ENCODE measurements around the gene TTPAL. TPM values are rescaled to one million over a fixed set of nuclear protein-coding genes. Genes with fewer than 3 reads are reported as not detected.

The TTPAL gene
- total and polyA plus RNA-seq, 2 of the 4 experiments (the other 2 are of a cell fraction): 8.2 to 18.1 TPM

- H2AFZ ChIP-seq (replicated peaks; ENCODE audit: low read length, poor library complexity): no peak overlapping the region
- 0 out of 2 replicates have a peak, but pooled peaks cover 3% of the 10 kb centered on the region for H3K9me1 ChIP-seq (ENCODE audit: insufficient read depth, low read length)
- H3K36me3 ChIP-seq (ENCODE audit: control insufficient read depth, insufficient read depth, low read length): peaks cover 40% of the 10 kb centered on the region
- no peak overlapping the region for H3K9ac ChIP-seq (ENCODE audit: low read depth, low read length)
- TF ChIP-seq ELK1 (IDR thresholded peaks at IDR 0.05; ENCODE audit: borderline replicate concordance, low read depth, low read length) (no peak), RCOR1 (IDR thresholded peaks at IDR 0.05; ENCODE audit: insufficient replicate concordance, low read length) (no peak), NFE2L2 (IDR thresholded peaks at IDR 0.05; ENCODE audit: low read depth, low read length) (no peak), MAZ (IDR thresholded peaks at IDR 0.05; ENCODE audit: borderline replicate concordance, low read depth, low read length) (no peak), MAFK (IDR thresholded peaks at IDR 0.05; ENCODE audit: low read depth, low read length) (no peak), POLR2A (IDR thresholded peaks at IDR 0.05; ENCODE audit: low read depth, low read length) (no peak), RFX5 (IDR thresholded peaks at IDR 0.05; ENCODE audit: low read depth, low read length) (no peak), MXI1 (IDR thresholded peaks at IDR 0.05; ENCODE audit: borderline replicate concordance, low read depth, low read length) (no peak), FOS (IDR thresholded peaks at IDR 0.05; ENCODE audit: low read depth, low read length) (no peak), SMC3 (IDR thresholded peaks at IDR 0.05; ENCODE audit: low read depth, low read length) (no peak), CHD1 (IDR thresholded peaks at IDR 0.05; ENCODE audit: low read depth, low read length) (no peak), RAD21 (IDR thresholded peaks at IDR 0.05; ENCODE audit: low read length) (no peak), CEBPB (IDR thresholded peaks at IDR 0.05; ENCODE audit: low read depth, low read length) (no peak), USF2 (IDR thresholded peaks at IDR 0.05; ENCODE audit: low read depth, low read length) (no peak), BHLHE40 (IDR thresholded peaks at IDR 0.05; ENCODE audit: low read depth, low read length) (no peak), CTCF (conservative IDR thresholded peaks at IDR 0.05; ENCODE audit: low read depth, low read length) (no peak)
- WGBS, 2 experiments (ENCODE audit: extremely low coverage in 2 of 2, insufficient read length in 1 of 2): no CpG with 5 or more reads among the region's 2 CpGs
- H2BK5ac ChIP-seq (ENCODE audit: low read depth, low read length, poor library complexity, severe bottlenecking): no peak overlapping the region
- H2BK120ac ChIP-seq (ENCODE audit: low read depth, low read length): no peak overlapping the region
- no peak overlapping the region for H2AK5ac ChIP-seq (ENCODE audit: low read depth, low read length)
- H4K20me1 ChIP-seq (ENCODE audit: insufficient read depth, low read length): no peaks in the 10 kb centered on the region
- no peak overlapping the region for H3K23ac ChIP-seq (ENCODE audit: low read depth, low read length)
- in situ Hi-C loops (cut with MboI; ENCODE audit: low sequenced_read_pairs) (loop anchor here (25.0 kb wide), 1 partner anchor 1301 kb away; the partner anchor contains the start of genes DNTTIP1 and WFDC3), dilution Hi-C loops (cut with HindIII; ENCODE audit: low sequenced_read_pairs, unreplicated experiment) (no loop called here), intact Hi-C loops (cut with micrococcal nuclease) (no loop called here)
- H4K8ac ChIP-seq (ENCODE audit: low read depth in 2 of 2, low read length in 2 of 2): no peak overlapping the region
- H4K5ac ChIP-seq (ENCODE audit: low read depth, low read length): no peak overlapping the region
- H2BK20ac ChIP-seq (ENCODE audit: low read depth, low read length): no peak overlapping the region
- H3K14ac ChIP-seq (replicated peaks; ENCODE audit: low read depth, low read length): no peak overlapping the region
- ChIA-PET POLR2A (ENCODE audit: unreplicated experiment) (no interaction called here), CTCF (no interaction called here)
- H3K56ac ChIP-seq (ENCODE audit: extremely low read depth, insufficient read depth, low read length): no peak overlapping the region
- H2BK15ac ChIP-seq (ENCODE audit: low read depth, low read length): no peak overlapping the region
- peaks cover 7 to 30% of the 10 kb centered on the region in 2 experiments; a peak in 2 of 4 replicates for H3K79me1 ChIP-seq (ENCODE audit: low read depth in 1 of 2, low read length in 2 of 2)
- H4K91ac ChIP-seq (ENCODE audit: insufficient read depth, low read depth, low read length): no peak overlapping the region
- no peak overlapping the region for H2AK9ac ChIP-seq (replicated peaks; ENCODE audit: low read depth, low read length, poor library complexity)
- H3K4me2 ChIP-seq (ENCODE audit: low read depth, low read length): no peak overlapping the region
- H3K4ac ChIP-seq (ENCODE audit: low read depth, low read length): no peak overlapping the region
- no TSS peak for BruUV-seq (replicated peaks)
- no peak overlapping the region for H3K4me3 ChIP-seq (ENCODE audit: insufficient read depth, low read depth, low read length)
- no peaks in the 10 kb centered on the region for H3K9me3 ChIP-seq (ENCODE audit: control insufficient read depth, insufficient read depth, low read length)
- ATAC-seq (ENCODE audit: low read depth) (peak; percentile 32), DNase-seq (no peak)
- 0 out of 2 replicates have a peak, but pooled peaks cover 2% of the 10 kb centered on the region for H3K4me1 ChIP-seq (ENCODE audit: control insufficient read depth, insufficient read depth, low read length)
- no peaks in the 10 kb centered on the region for H3K27me3 ChIP-seq (ENCODE audit: control insufficient read depth, insufficient read depth, low read length)
- no peak overlapping the region for H3K18ac ChIP-seq (ENCODE audit: low read depth, low read length)
- H3K27ac ChIP-seq (ENCODE audit: insufficient read depth, low read length): no peak overlapping the region
Observed at GRCh38 chr20:44485830-44486198, 10.1 kb downstream of the TTPAL start.

Measured in IMR-90 (cell line).